ENCODE data around the gene CDH23. TPM values are rescaled to one million over a fixed set of nuclear protein-coding genes. Genes with fewer than 3 reads are reported as not detected.

CDH23 gene
- total and polyA plus RNA-seq, 9 of the 15 experiments (the other 6 are each of a cell fraction or from before 2014, with no cell fraction given) = 0.18 to 1.2 (median 0.47) TPM

DNA sequence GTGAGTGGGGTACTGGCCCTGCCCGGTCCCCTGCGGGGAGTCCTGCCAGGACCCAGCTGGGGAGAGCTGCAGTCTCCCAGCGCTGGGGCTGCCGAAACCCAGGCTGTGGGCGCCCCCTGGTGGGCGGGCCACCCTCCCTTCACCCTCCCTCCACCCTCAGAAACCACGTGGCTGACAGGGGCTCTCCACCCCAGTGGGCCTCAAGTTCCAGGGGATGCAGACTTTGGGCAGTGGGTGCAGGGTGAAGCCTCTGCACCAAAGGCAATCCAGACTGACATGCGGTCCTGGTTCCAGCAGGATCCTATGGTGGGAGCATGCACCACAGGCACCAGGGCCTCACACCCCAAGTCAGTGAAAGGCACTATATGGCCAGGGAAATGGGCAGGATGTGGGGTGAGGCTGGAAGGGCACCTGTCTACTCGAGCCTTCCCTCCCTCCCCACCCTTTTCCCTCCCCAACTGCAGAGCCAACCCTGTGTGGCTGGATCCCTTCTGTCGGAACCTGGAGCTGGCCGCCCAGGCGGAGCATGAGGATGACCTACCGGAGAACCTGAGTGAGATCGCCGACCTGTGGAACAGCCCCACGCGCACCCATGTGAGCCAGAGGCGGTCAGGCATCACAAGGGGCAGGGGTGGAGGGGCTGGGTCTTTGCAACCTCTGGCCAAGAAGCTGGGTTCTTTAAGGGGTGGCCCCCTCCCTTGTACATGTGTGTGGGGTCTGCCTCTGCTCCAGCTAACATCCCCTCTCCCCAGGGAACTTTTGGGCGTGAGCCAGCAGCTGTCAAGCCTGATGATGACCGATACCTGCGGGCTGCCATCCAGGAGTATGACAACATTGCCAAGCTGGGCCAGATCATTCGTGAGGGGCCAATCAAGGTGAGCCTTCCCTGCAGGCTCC, 415.5 kb downstream of the CDH23 start (continued):
- TF ChIP-seq, protein P1, sequence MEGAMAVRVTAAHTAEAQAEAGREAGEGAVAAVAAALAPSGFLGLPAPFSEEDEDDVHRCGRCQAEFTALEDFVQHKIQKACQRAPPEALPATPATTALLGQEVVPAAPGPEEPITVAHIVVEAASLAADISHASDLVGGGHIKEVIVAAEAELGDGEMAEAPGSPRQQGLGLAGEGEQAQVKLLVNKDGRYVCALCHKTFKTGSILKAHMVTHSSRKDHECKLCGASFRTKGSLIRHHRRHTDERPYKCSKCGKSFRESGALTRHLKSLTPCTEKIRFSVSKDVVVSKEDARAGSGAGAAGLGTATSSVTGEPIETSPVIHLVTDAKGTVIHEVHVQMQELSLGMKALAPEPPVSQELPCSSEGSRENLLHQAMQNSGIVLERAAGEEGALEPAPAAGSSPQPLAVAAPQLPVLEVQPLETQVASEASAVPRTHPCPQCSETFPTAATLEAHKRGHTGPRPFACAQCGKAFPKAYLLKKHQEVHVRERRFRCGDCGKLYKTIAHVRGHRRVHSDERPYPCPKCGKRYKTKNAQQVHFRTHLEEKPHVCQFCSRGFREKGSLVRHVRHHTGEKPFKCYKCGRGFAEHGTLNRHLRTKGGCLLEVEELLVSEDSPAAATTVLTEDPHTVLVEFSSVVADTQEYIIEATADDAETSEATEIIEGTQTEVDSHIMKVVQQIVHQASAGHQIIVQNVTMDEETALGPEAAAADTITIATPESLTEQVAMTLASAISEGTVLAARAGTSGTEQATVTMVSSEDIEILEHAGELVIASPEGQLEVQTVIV (CRISPR knock-in tag; IDR thresholded peaks at IDR 0.05; ENCODE audit: borderline replicate concordance) = no peak
- TF ChIP-seq CTBP1 (IDR thresholded peaks at IDR 0.05; ENCODE audit: borderline replicate concordance) = peak; percentile 32; the same call in 1 of the 2 replicates
- no peak for TF ChIP-seq ZNF75A (CRISPR knock-in tag; IDR thresholded peaks at IDR 0.05)
- TF ChIP-seq HDAC1 (IDR thresholded peaks at IDR 0.05) = 0 out of 4 replicates have a peak, but pooled peaks of 1 of the 2 experiments have one; percentile 36
- peak; percentile 70; the same call in 1 of the 2 replicates for TF ChIP-seq GABPB1 (CRISPR knock-in tag; IDR thresholded peaks at IDR 0.05)
- peak; percentile 86 for TF ChIP-seq USF2 (CRISPR knock-in tag; IDR thresholded peaks at IDR 0.05)
- TF ChIP-seq MAX (CRISPR knock-in tag; IDR thresholded peaks at IDR 0.05) = peak; percentile 93
- no peak for TF ChIP-seq PCBP1 (IDR thresholded peaks at IDR 0.05; ENCODE audit: low read depth, low read length, poor library complexity, severe bottlenecking)
- TF ChIP-seq RAD51 (IDR thresholded peaks at IDR 0.05; ENCODE audit: borderline replicate concordance, low read depth) = peak; percentile 85
- TF ChIP-seq ZNF561 (CRISPR knock-in tag; conservative IDR thresholded peaks at IDR 0.05) = no peak
- TF ChIP-seq ARID2 (IDR thresholded peaks at IDR 0.05) = peak; percentile 89
- TF ChIP-seq ZNF449 (CRISPR knock-in tag; IDR thresholded peaks at IDR 0.05) = no peak
- TF ChIP-seq, protein P2, sequence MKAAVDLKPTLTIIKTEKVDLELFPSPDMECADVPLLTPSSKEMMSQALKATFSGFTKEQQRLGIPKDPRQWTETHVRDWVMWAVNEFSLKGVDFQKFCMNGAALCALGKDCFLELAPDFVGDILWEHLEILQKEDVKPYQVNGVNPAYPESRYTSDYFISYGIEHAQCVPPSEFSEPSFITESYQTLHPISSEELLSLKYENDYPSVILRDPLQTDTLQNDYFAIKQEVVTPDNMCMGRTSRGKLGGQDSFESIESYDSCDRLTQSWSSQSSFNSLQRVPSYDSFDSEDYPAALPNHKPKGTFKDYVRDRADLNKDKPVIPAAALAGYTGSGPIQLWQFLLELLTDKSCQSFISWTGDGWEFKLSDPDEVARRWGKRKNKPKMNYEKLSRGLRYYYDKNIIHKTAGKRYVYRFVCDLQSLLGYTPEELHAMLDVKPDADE (conservative IDR thresholded peaks at IDR 0.05; ENCODE audit: control insufficient read depth, low read depth, low read length) = 0 out of 2 replicates have a peak, but pooled peaks have one; percentile 30
- TF ChIP-seq ZBED1 (IDR thresholded peaks at IDR 0.05) = no peak
- TF ChIP-seq, protein P3, sequence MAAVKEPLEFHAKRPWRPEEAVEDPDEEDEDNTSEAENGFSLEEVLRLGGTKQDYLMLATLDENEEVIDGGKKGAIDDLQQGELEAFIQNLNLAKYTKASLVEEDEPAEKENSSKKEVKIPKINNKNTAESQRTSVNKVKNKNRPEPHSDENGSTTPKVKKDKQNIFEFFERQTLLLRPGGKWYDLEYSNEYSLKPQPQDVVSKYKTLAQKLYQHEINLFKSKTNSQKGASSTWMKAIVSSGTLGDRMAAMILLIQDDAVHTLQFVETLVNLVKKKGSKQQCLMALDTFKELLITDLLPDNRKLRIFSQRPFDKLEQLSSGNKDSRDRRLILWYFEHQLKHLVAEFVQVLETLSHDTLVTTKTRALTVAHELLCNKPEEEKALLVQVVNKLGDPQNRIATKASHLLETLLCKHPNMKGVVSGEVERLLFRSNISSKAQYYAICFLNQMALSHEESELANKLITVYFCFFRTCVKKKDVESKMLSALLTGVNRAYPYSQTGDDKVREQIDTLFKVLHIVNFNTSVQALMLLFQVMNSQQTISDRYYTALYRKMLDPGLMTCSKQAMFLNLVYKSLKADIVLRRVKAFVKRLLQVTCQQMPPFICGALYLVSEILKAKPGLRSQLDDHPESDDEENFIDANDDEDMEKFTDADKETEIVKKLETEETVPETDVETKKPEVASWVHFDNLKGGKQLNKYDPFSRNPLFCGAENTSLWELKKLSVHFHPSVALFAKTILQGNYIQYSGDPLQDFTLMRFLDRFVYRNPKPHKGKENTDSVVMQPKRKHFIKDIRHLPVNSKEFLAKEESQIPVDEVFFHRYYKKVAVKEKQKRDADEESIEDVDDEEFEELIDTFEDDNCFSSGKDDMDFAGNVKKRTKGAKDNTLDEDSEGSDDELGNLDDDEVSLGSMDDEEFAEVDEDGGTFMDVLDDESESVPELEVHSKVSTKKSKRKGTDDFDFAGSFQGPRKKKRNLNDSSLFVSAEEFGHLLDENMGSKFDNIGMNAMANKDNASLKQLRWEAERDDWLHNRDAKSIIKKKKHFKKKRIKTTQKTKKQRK (IDR thresholded peaks at IDR 0.05; ENCODE audit: borderline replicate concordance, low read depth, low read length) = no peak
